ENCODE data around the gene FRMD1.

FRMD1 gene

DNA sequence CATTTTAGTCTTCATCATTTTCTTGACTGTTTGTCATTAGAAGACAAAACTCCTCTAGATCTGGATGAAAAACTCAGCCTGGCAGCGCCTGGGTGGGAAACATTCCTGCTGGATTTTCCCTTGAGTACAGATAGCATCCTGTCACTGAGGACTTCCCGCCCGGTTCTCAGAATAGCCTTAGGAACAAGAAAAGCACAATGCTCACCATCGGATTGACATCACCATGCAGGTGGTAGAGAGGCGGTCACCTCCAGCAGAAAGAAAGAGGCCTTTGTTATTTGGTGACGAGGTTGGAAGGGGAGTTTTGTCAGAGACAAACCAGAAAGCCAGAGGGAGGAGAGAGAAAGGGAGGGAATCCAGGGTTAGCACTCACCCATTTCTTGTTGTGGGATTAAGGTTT, 41.8 kb downstream of the FRMD1 start:
- TF ChIP-seq, protein P1, sequence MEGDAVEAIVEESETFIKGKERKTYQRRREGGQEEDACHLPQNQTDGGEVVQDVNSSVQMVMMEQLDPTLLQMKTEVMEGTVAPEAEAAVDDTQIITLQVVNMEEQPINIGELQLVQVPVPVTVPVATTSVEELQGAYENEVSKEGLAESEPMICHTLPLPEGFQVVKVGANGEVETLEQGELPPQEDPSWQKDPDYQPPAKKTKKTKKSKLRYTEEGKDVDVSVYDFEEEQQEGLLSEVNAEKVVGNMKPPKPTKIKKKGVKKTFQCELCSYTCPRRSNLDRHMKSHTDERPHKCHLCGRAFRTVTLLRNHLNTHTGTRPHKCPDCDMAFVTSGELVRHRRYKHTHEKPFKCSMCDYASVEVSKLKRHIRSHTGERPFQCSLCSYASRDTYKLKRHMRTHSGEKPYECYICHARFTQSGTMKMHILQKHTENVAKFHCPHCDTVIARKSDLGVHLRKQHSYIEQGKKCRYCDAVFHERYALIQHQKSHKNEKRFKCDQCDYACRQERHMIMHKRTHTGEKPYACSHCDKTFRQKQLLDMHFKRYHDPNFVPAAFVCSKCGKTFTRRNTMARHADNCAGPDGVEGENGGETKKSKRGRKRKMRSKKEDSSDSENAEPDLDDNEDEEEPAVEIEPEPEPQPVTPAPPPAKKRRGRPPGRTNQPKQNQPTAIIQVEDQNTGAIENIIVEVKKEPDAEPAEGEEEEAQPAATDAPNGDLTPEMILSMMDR (IDR thresholded peaks at IDR 0.05; ENCODE audit: low read depth, low read length), result no peak
- DNase-seq (ENCODE audit: extremely low read depth, low read depth), result no peak

DNA sequence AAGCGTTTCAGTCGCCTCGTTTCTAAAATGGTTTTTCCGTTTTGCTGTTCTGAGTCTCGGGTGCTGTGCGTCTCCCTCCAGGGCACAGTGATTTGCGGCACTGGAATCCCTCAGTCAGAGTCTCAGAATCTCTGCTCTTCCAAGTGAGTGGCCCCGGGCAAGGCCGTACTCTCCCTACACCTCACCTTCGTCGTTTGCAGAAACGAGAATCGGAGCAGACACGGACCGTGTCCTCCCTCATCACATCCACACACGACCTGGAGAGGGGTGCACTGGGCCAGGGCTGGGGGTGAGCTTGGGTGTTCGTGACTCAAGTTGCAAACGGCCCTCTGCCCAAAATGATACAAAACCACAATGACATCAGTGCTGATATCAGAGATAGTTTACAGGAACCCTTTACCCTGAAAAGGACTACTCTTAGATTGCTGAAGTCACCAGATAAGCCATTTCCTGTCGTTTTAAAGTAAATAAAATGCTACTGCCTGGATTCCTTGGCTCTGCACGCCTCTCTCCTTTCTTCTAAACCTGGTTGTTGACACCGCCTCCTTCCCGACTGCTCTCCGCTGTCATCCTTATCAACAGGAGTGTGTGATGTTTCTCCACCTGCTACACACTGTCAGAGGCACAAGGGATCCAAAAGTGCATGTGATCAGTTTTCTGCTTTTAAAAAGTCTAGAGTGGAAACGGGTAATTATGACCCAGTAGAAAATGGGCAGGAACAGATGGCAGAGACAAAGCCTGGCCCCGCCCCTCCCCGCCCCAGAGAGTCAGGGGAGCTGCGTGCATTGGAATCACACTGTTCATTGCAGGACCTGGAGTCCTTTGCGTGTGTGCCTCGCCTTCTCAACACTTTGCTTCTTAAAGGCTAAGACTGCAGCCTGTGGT, 43.1 kb downstream of the FRMD1 start:
- no peak for DNase-seq (ENCODE audit: extremely low read depth, low read depth)
- TF ChIP-seq, protein P1 (IDR thresholded peaks at IDR 0.05; ENCODE audit: low read depth, low read length), result no peak

DNA sequence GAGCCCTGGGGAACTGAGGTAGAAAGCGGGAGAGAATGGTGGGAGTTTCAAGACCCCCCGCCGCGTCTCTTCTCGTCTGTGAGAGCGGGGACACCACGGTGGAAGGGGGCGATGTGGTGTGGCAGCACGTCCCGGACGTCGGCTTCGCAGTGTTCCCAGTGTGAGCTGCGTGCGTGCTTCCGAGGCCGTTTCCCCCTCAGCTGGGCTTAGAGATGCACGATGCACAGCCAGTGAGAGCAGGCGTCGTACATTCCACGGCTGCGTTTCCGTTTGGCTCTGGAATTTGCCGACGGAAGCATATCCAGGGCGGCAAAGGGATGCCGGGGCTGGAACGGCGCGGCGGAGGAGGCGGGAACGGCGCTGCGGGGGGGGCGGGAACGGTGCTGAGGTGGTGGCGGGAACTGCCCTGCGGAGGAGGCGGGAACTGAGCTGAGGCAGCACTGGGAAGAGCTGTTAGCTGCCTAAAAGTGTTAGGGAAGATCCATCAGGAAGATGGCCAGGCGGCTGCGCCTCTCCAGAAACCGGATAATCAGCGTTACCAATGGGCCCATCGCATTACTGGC, 43.8 kb downstream of the FRMD1 start:
- TF ChIP-seq, protein P1 (IDR thresholded peaks at IDR 0.05; ENCODE audit: low read depth, low read length), result no peak
- DNase-seq (ENCODE audit: extremely low read depth, low read depth), result peak; percentile 12

DNA sequence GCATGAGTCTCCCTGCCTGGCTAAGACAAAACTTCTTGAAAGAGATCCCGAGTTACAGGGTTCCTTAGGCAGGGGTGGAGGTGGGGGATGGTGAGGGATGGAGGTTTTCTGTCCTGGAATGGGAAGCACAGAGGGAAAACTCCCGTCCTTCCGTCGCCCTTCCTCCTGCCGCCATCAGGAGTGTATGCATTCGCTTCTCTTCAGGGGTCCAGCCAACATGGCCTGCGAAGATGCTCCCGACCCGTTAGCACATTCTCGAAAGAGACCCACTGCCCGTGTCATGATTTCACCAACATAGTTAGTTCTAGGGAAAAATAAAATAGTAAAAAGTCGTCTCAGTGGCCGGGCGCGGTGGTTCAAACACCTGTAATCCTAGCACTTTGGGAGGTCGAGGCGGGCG, 44.5 kb downstream of the FRMD1 start:
- TF ChIP-seq, protein P1 (IDR thresholded peaks at IDR 0.05; ENCODE audit: low read depth, low read length), result no peak
- no peak for DNase-seq (ENCODE audit: extremely low read depth, low read depth)

DNA sequence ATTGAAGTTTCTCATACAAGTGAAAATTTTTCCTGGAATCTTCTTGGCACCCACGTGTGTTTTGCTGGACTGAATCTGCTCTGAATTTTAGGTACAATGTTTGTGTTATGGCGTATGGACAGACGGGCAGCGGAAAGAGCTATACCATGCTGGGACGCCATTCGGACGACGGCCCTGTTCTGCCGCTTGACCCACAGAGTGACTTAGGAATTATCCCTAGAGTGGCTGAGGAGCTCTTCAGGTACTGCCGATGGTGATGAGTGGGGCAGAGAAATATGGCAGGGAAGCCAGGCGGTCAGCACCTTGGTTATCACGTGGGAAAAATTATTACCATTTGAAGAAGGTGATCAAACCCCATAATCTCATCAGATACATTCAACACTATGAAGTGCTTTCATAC, 45.2 kb downstream of the FRMD1 start:
- no peak for DNase-seq (ENCODE audit: extremely low read depth, low read depth)
- TF ChIP-seq, protein P1 (IDR thresholded peaks at IDR 0.05; ENCODE audit: low read depth, low read length), result no peak

DNA sequence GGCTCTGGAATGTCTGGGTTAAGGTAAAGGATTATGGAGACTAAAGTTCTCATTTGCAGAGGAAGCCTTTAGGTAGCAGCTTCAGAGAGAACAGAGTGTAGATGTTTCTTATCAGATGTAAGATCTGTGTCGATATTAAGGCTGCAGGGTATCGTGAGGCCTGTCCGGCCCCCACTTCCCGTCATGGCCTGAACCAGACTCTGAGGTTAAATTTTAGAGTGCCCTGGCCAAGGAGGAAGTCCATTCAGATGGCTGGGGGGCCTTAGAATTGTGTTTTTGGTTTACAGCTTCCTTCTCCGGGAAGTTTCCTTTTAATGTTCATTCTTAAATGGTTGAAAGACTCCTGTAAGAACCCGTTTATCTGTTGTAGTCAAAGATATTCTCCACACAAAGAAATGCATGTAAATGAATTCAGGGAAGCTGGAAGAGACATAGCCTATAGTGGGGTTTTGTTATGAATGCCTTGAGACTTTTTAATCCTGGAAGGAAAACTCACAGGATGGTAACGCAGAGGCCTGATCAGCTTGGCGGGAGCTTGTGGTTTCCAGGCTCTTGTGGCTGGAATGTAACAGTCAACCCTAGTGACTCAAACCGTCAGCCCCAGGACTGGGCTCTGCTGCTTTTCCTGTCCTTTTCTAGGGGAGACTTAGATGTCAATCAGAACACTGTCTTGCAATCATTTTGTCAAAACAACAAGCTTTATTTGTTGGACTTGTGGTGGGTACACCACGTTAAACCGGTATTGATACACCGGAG, 46.8 kb downstream of the FRMD1 start:
- DNase-seq (ENCODE audit: extremely low read depth, low read depth), result peak; percentile 22
- TF ChIP-seq, protein P1 (IDR thresholded peaks at IDR 0.05; ENCODE audit: low read depth, low read length), result peak; percentile 52

Data from AG09319 (cell line).